Heart left ventricle (tissue), 13 donors: ENCODE measurements around the gene RPS13.

Experiments used
- POLR2A ChIP-seq, 2 donors: fragments of 450-650 bp; IDR thresholded peaks; one replicate each; pipeline ENCODE4 v1.6.1; 2017; ENCODE audit warnings: antibody characterized with exemption in 2 of 2, mild to moderate bottlenecking in 2 of 2, moderate library complexity in 2 of 2
- TF ChIP-seq, protein P1 (sequence below), 12 donors: fragments of 200-600 bp; sonication (generic) in 4 of 12; IDR thresholded peaks; one replicate each; pipeline versions ENCODE4 v1.5.0 to v1.8.0; 2018 to 2022; ENCODE audit warnings: antibody characterized with exemption in 12 of 12, mild to moderate bottlenecking in 5 of 12
- donor health status: ischemic (EF 13 %, LVEDD 7.1; RV severe dilation, severe dysfunction).
- donor health status: DM: no; HTN: yes; CAD: no.
- donor health status: DM: no; HTN: no; CAD: no.
- donor health status: ischemic (EF 25% LVEDD 6.9; RV normal size, moderate dysfunction).
- donor health status: ischemic (EF 25% LVEDD 5.7; RV mildly dilated, moderate dysfunction).
- donor health status: ischemic (EF 35%, LVEDD 5.7; RV mildly dilated, moderate dysfunction).
- donor health status: nonischemic (EF 11% LVEDD 7.7; RV severe dilation, severe dysfunction).
- donor health status: DM: yes; HTN: yes; CAD: no.
- donor health status: PGD.
- donor health status: ischemic (EF 29% LVEDD 5.4; RV normal size, mild dysfunction).
- donor health status: nonischemic (EF 23%, LVEDD 6.1; RV moderate dilation, normal function).

DNA sequence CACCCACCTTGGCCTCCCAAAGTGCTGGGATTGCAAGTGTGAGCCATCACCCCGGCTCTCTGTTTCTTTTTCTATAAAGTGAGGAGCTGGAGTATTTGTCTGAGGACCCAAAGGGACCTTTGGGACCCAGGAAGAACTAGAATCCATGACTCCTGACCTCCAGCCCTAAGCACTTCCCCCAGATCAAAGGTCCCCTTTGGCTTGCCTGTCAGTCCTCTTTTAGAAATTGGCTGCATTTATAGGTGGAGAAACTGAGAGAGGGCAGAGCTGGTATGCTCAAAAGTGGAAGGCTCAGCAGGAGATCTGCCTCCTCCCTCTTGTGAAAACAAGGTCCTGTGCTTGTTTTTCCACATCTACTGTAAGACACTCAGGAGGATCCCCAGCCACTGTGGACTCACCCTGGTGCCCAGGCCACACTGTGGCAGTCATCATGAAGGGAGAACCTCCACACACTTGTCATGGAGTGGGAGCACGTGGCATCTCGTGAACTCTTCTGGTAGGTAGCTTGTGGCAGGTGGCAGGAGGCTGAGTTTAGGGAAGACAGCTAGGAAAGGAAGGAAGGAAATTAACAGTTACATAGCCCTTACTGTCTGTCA lies 50.9 kb downstream of the RPS13 start:
- TF ChIP-seq, protein P1, sequence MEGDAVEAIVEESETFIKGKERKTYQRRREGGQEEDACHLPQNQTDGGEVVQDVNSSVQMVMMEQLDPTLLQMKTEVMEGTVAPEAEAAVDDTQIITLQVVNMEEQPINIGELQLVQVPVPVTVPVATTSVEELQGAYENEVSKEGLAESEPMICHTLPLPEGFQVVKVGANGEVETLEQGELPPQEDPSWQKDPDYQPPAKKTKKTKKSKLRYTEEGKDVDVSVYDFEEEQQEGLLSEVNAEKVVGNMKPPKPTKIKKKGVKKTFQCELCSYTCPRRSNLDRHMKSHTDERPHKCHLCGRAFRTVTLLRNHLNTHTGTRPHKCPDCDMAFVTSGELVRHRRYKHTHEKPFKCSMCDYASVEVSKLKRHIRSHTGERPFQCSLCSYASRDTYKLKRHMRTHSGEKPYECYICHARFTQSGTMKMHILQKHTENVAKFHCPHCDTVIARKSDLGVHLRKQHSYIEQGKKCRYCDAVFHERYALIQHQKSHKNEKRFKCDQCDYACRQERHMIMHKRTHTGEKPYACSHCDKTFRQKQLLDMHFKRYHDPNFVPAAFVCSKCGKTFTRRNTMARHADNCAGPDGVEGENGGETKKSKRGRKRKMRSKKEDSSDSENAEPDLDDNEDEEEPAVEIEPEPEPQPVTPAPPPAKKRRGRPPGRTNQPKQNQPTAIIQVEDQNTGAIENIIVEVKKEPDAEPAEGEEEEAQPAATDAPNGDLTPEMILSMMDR (IDR thresholded peaks at IDR 0.05), result no peak
- no peak for TF ChIP-seq POLR2A (IDR thresholded peaks at IDR 0.05)
